HepG2 (cell line): Measurements from ENCODE around the gene PARP14. TPM values are rescaled to one million over a fixed set of nuclear protein-coding genes. Genes with fewer than 3 reads are reported as not detected.
"Not testable (repeated sequence)": the region's sequence is repeated elsewhere in the genome, so short reads cannot be mapped to it uniquely, and the experiment has no call there.

Source experiments
- ARID4A ChIP-seq: sonication (generic); formaldehyde crosslinking; IDR thresholded peaks from 2 replicates; pipeline ENCODE4 v1.5.0; 2020; ENCODE audit warnings: mild to moderate bottlenecking, missing genetic modification reagents, borderline replicate concordance
- FOSL2 ChIP-seq: sonication (generic); formaldehyde crosslinking; IDR thresholded peaks from 2 replicates; pipeline ENCODE4 v1.4.0; 2020; ENCODE audit warnings: missing genetic modification reagents
- HNF4A ChIP-seq: sonication (generic); formaldehyde crosslinking; IDR thresholded peaks from 2 replicates; pipeline ENCODE4 v1.4.0; 2020; ENCODE audit warnings: missing genetic modification reagents
- HOXA5 ChIP-seq: sonication (generic); formaldehyde crosslinking; IDR thresholded peaks from 2 replicates; pipeline ENCODE4 v1.4.0; 2020; ENCODE audit warnings: missing genetic modification reagents
- KMT2B ChIP-seq: IDR thresholded peaks from 2 replicates; pipeline ENCODE4 v1.6.1; 2016; ENCODE audit warnings: missing genetic modification reagents, missing compliant biosample characterization
- LCORL ChIP-seq, 2 experiments: fragments of 450-650 bp in 1 of 2; sonication (generic) in 1 of 2; formaldehyde crosslinking in 1 of 2; IDR thresholded peaks; 2 replicates each; pipeline versions ENCODE4 v1.5.0 to v1.6.1; 2017 to 2020; ENCODE audit warnings: antibody characterized with exemption in 1 of 2, missing genetic modification reagents in 1 of 2
- RBAK ChIP-seq: sonication (generic); formaldehyde crosslinking; IDR thresholded peaks from 2 replicates; pipeline ENCODE4 v1.5.1; 2020; ENCODE audit warnings: mild to moderate bottlenecking, missing genetic modification reagents
- SOX5 ChIP-seq: IDR thresholded peaks from 2 replicates; pipeline ENCODE4 v1.6.1; 2016; ENCODE audit warnings: borderline replicate concordance
- TCF12 ChIP-seq, 2 experiments: fragments of 450-650 bp in 1 of 2; sonication (generic) in 1 of 2; formaldehyde crosslinking in 1 of 2; IDR thresholded peaks; 2 replicates each; pipeline versions ENCODE4 v1.6.1 to v1.8.0; 2017 to 2022; ENCODE audit warnings: antibody characterized with exemption in 1 of 2, mild to moderate bottlenecking in 1 of 2, missing genetic modification reagents in 1 of 2, moderate library complexity in 1 of 2
- TFAP4 ChIP-seq: sonication (generic); IDR thresholded peaks from 2 replicates; pipeline ENCODE4 v1.6.1; 2016; ENCODE audit warnings: low read depth, borderline replicate concordance
- ZBTB10 ChIP-seq: sonication (generic); formaldehyde crosslinking; IDR thresholded peaks from 2 replicates; pipeline ENCODE4 v1.4.0; 2020; ENCODE audit warnings: missing genetic modification reagents, borderline replicate concordance
- ZBTB20 ChIP-seq: sonication (generic); formaldehyde crosslinking; IDR thresholded peaks from 2 replicates; pipeline ENCODE4 v1.8.1; 2023; ENCODE audit warnings: missing genetic modification reagents, low read depth, mild to moderate bottlenecking, borderline replicate concordance
- ZNF142 ChIP-seq: sonication (generic); formaldehyde crosslinking; IDR thresholded peaks from 2 replicates; pipeline ENCODE4 v1.4.0; 2020; ENCODE audit warnings: missing genetic modification reagents
- ZNF703 ChIP-seq: sonication (generic); formaldehyde crosslinking; IDR thresholded peaks from 2 replicates; pipeline ENCODE4 v1.5.1; 2020; ENCODE audit warnings: missing genetic modification reagents, mild to moderate bottlenecking, moderate library complexity, borderline replicate concordance
- polyA plus RNA-seq, 8 experiments: library from polyadenylated mRNA; depleted of rRNA in 3 of 8; stranded (reverse) in 7 of 8; unstranded in 1 of 8; fragments of >200 nt; fragmentation: Illumina TruSeq in 4 of 8; extraction: Trizol in 4 of 8; gene quantifications; 2 replicates each; pipeline versions ENCODE4 v1.2.1 to v1.2.3, GENCODE V29; 2011 to 2016; ENCODE audit warnings: low read depth in 4 of 8, missing spikeins in 1 of 8, mixed read lengths in 1 of 8; ENCODE audit not compliant: insufficient read depth in 1 of 8
- total RNA-seq, 5 experiments: library from RNA; depleted of rRNA; stranded (reverse); fragments of >200 nt; fragmentation: Illumina TruSeq; extraction: Trizol; gene quantifications; 2 replicates each; pipeline ENCODE4 v1.2.3, GENCODE V29; 2016; ENCODE audit warnings: low read depth in 1 of 5

Gene PARP14
- total and polyA plus RNA-seq, 2 of the 13 experiments (the other 11 are each of a cell fraction or from before 2014, with no cell fraction given): 9.0 to 19.1 TPM

GRCh38 chr3:122651233-122651907, 29.3 kb upstream of the PARP14 start (continued):
- peak; percentile 67; the same call in 1 of the 2 replicates for TF ChIP-seq ZNF142 (CRISPR knock-in tag)
- 0 out of 2 replicates have a peak, but pooled peaks have one; percentile 30 for TF ChIP-seq RBAK (CRISPR knock-in tag)
- not testable (repeated sequence) for TF ChIP-seq TCF12, LCORL (IDR thresholded peaks at IDR 0.05)
- TF ChIP-seq TCF12 (CRISPR knock-in tag; IDR thresholded peaks at IDR 0.05): peak; percentile 73; the same call in 1 of the 2 replicates
- TF ChIP-seq ZNF703 (CRISPR knock-in tag): peak; percentile 100
- 0 out of 2 replicates have a peak, but pooled peaks have one; percentile 37 for TF ChIP-seq ZBTB10 (CRISPR knock-in tag)
- TF ChIP-seq ARID4A (CRISPR knock-in tag): peak; percentile 78; the same call in 1 of the 2 replicates
- TF ChIP-seq HNF4A (CRISPR knock-in tag): peak; percentile 80
- TF ChIP-seq LCORL (CRISPR knock-in tag; IDR thresholded peaks at IDR 0.05): peak; percentile 90; the same call in 1 of the 2 replicates
- TF ChIP-seq TFAP4: peak; percentile 59; the same call in 1 of the 2 replicates
- TF ChIP-seq SOX5 (CRISPR knock-in tag): peak; percentile 87
- peak; percentile 87 for TF ChIP-seq FOSL2 (CRISPR knock-in tag)
- TF ChIP-seq ZBTB20 (CRISPR knock-in tag): peak; percentile 75
- peak; percentile 89 for TF ChIP-seq HOXA5 (CRISPR knock-in tag)
- TF ChIP-seq KMT2B (CRISPR knock-in tag): peak; percentile 67
